Fibroblast of lung (primary cell): ENCODE data around the gene FARSA.

Source experiments
- EZH2 ChIP-seq: IDR thresholded peaks from 2 replicates; pipeline ENCODE4 v1.5.1; 2012; ENCODE audit warnings: low read length, control low read depth, mild to moderate bottlenecking; ENCODE audit errors: missing control alignments
- TF ChIP-seq, protein P1 (sequence below), 2 donors: IDR thresholded peaks in 1 of 2; conservative IDR thresholded peaks in 1 of 2; 1 replicate in 1 of 2; 2 replicates in 1 of 2; pipeline ENCODE4 v1.5.1; 2011 to 2012; ENCODE audit warnings: low read length in 2 of 2, control low read depth in 1 of 2, inconsistent platforms in 1 of 2, low read depth in 1 of 2, mild to moderate bottlenecking in 1 of 2

DNA sequence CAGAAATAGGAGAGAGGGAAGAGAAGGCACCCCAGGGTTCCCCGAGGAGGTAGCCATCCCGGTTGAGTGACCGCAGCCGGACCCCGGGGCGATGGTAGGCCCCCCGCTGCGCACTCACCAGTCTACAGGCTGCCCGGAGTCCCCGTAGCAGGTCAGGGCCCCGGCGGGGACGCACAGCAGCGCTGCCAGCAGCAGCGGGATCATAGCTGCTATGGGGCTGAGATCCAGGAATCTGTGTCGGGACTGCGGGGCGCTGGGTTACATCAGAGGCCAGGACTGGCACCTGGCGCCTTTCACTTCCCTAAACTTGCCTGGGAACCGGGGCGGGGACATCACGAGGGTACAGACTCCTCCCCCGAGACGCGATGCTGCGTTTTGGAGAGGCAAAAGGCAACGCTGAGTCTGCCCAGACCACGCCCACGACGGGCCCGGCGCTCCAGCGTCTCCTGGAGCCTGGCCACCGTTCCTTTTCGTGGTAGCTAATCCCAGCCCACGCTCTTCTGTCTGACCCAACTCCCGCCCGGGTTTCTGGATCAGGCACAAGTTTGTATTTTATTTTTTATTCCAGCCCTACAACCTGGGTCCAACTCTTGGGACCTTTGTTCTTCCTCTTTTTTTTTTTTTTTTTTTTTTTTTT is 52.2 kb downstream of the FARSA start, which contains the start of gene DNASE2:
- TF ChIP-seq, protein P1, sequence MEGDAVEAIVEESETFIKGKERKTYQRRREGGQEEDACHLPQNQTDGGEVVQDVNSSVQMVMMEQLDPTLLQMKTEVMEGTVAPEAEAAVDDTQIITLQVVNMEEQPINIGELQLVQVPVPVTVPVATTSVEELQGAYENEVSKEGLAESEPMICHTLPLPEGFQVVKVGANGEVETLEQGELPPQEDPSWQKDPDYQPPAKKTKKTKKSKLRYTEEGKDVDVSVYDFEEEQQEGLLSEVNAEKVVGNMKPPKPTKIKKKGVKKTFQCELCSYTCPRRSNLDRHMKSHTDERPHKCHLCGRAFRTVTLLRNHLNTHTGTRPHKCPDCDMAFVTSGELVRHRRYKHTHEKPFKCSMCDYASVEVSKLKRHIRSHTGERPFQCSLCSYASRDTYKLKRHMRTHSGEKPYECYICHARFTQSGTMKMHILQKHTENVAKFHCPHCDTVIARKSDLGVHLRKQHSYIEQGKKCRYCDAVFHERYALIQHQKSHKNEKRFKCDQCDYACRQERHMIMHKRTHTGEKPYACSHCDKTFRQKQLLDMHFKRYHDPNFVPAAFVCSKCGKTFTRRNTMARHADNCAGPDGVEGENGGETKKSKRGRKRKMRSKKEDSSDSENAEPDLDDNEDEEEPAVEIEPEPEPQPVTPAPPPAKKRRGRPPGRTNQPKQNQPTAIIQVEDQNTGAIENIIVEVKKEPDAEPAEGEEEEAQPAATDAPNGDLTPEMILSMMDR (conservative IDR thresholded peaks at IDR 0.05 in 1 of 2, IDR thresholded peaks at IDR 0.05 in 1 of 2; ENCODE audit: low read depth in 1 of 2, low read length in 2 of 2): no peak
- no peak for TF ChIP-seq EZH2
